Gastrocnemius medialis (tissue), 4 donors: ENCODE data around the gene CENPP. TPM values are rescaled to one million over a fixed set of nuclear protein-coding genes. Genes with fewer than 3 reads are reported as not detected.
A peak's percentile ranks its signal among the peaks of the same experiment; 100 is the strongest.
"Not testable (repeated sequence)": the region's sequence is repeated elsewhere in the genome, so short reads cannot be mapped to it uniquely, and the experiment has no call there.

ENCODE experiments used
- ATAC-seq, 2 donors: fragments of 150-250 bp; one replicate each; pipeline ENCODE4 v1.9.1; 2016
- DNase-seq, 2 donors: peaks; one replicate each; pipeline ENCODE4 v3.0.0-alpha.2; 2019
- H3K27ac ChIP-seq, 4 donors: fragments of 200-600 bp; sonication (generic); 1 replicate in 1 of 4; 2 replicates in 3 of 4; pipeline ENCODE4 v1.5.1; 2016 to 2018; ENCODE audit warnings: mild to moderate bottlenecking in 2 of 4, moderate library complexity in 1 of 4
- H3K27me3 ChIP-seq, 3 donors: fragments of 200-600 bp; sonication (generic) in 2 of 3; 1 replicate in 1 of 3; 2 replicates in 2 of 3; pipeline versions ENCODE4 v1.5.1 to v1.6.0; 2016 to 2019; ENCODE audit warnings: mild to moderate bottlenecking in 1 of 3, moderate library complexity in 1 of 3
- H3K36me3 ChIP-seq, 2 donors: fragments of 200-600 bp; sonication (generic) in 1 of 2; one replicate each; pipeline ENCODE4 v1.5.1; 2017 to 2018
- H3K4me1 ChIP-seq, 2 donors: fragments of 200-600 bp; sonication (generic) in 1 of 2; one replicate each; pipeline ENCODE4 v1.5.1; 2016 to 2017; ENCODE audit warnings: mild to moderate bottlenecking in 2 of 2
- H3K4me3 ChIP-seq, 4 donors: fragments of 200-600 bp; sonication (generic) in 3 of 4; 1 replicate in 1 of 4; 2 replicates in 3 of 4; pipeline ENCODE4 v1.5.1; 2016 to 2019; ENCODE audit warnings: mild to moderate bottlenecking in 2 of 4
- H3K9me3 ChIP-seq, 3 donors: fragments of 200-600 bp; sonication (generic) in 2 of 3; 1 replicate in 1 of 3; 2 replicates in 2 of 3; pipeline ENCODE4 v1.5.1; 2016 to 2019
- CTCF ChIP-seq, 5 experiments: fragments of 450-650 bp in 3 of 5; fragments of 200-600 bp in 2 of 5; sonication (generic) in 2 of 5; IDR thresholded peaks in 4 of 5; conservative IDR thresholded peaks in 1 of 5; 1 replicate in 4 of 5; 2 replicates in 1 of 5; pipeline ENCODE4 v1.5.1; 2016 to 2019; ENCODE audit warnings: antibody characterized with exemption in 5 of 5, mild to moderate bottlenecking in 3 of 5, moderate library complexity in 3 of 5
- POLR2A ChIP-seq, 2 donors: fragments of 450-650 bp; IDR thresholded peaks; one replicate each; pipeline ENCODE4 v1.6.1; 2017; ENCODE audit warnings: antibody characterized with exemption in 2 of 2, mild to moderate bottlenecking in 2 of 2, moderate library complexity in 2 of 2
- in situ Hi-C, 4 donors: fragments of 200-750 bp; cut with MboI; loops; one replicate each; pipeline versions ENCODE4 v1.15.0 to v1.8.0; 2017; ENCODE audit warnings: low sequenced_read_pairs in 4 of 4
- intact Hi-C: fragments of 100-400 bp; cut with DNase I; formaldehyde crosslinking; loops from one replicate; pipeline ENCODE4 v1.15.1; 2023; ENCODE audit warnings: low total_unique reads
- total RNA-seq, 4 donors: library from RNA; depleted of rRNA; stranded (reverse); fragments of >200 nt; gene quantifications; one replicate each; pipeline versions ENCODE4 v1.1.0 to v1.2.3, GENCODE V29; 2016

CENPP gene
- total RNA-seq, 4 donors from 2014 or later: 1.8 to 11.5 (median 8.7) TPM

- in situ Hi-C loops (no loop called here), intact Hi-C loops (no loop called here)
- Histone ChIP-seq H3K27ac (no peak overlapping the region), H3K27me3 (no peaks in the 10 kb centered on the region), H3K4me1 (peaks cover 6 to 8% of the 10 kb centered on the region in 2 donors), H3K9me3 (no peaks in the 10 kb centered on the region), H3K4me3 (no peak overlapping the region), H3K36me3 (no peaks in the 10 kb centered on the region)
- DNase-seq: no peak
- no peak for ATAC-seq
- TF ChIP-seq CTCF (IDR thresholded peaks at IDR 0.05 in 4 of 5, conservative IDR thresholded peaks at IDR 0.05 in 1 of 5): no peak
- no peak for TF ChIP-seq POLR2A (IDR thresholded peaks at IDR 0.05)
These were observed 239.2 kb downstream of the CENPP start for GRCh38 chr9:92564982-92565381.

- ATAC-seq, H3K27me3 ChIP-seq, H3K4me1 ChIP-seq, intact Hi-C loops, in situ Hi-C loops, H3K4me3 ChIP-seq, DNase-seq, H3K36me3 ChIP-seq, H3K9me3 ChIP-seq, H3K27ac ChIP-seq: not testable (repeated sequence)
These were observed 246.1 kb downstream of the CENPP start for GRCh38 chr9:92571871-92572270.

- ATAC-seq, H3K27ac ChIP-seq, H3K4me3 ChIP-seq, intact Hi-C loops, H3K4me1 ChIP-seq, H3K36me3 ChIP-seq, in situ Hi-C loops, DNase-seq, H3K9me3 ChIP-seq, H3K27me3 ChIP-seq: not testable (repeated sequence)
These were observed 247.9 kb downstream of the CENPP start for GRCh38 chr9:92573612-92574011.

GRCh38 chr9:92576175-92576574, 250.4 kb downstream of the CENPP start:
- in situ Hi-C loops: no loop called here
- TF ChIP-seq CTCF (IDR thresholded peaks at IDR 0.05 in 4 of 5, conservative IDR thresholded peaks at IDR 0.05 in 1 of 5) (no peak), POLR2A (IDR thresholded peaks at IDR 0.05) (no peak)
- intact Hi-C loops: no loop called here
- no peak for DNase-seq
- H3K4me1 ChIP-seq: no peaks in the 10 kb centered on the region
- no peaks in the 10 kb centered on the region for H3K9me3 ChIP-seq
- H3K36me3 ChIP-seq: no peaks in the 10 kb centered on the region
- no peak overlapping the region for H3K27ac ChIP-seq
- no peak overlapping the region for H3K4me3 ChIP-seq
- no peaks in the 10 kb centered on the region for H3K27me3 ChIP-seq
- no peak for ATAC-seq

- ATAC-seq: no peak
- TF ChIP-seq CTCF (IDR thresholded peaks at IDR 0.05 in 4 of 5, conservative IDR thresholded peaks at IDR 0.05 in 1 of 5) (no peak), POLR2A (IDR thresholded peaks at IDR 0.05) (no peak)
These were observed 264.2 kb downstream of the CENPP start for GRCh38 chr9:92589923-92590322.

GRCh38 chr9:92590377-92590776, 264.6 kb downstream of the CENPP start:
- peak in 1 of 2 donors; percentile 81 for ATAC-seq
- H3K27me3 ChIP-seq: no peaks in the 10 kb centered on the region
- peaks cover 4 to 20% of the 10 kb centered on the region in 2 donors for H3K4me1 ChIP-seq
- H3K4me3 ChIP-seq: no peak overlapping the region
- TF ChIP-seq CTCF (IDR thresholded peaks at IDR 0.05 in 4 of 5, conservative IDR thresholded peaks at IDR 0.05 in 1 of 5) (no peak), POLR2A (IDR thresholded peaks at IDR 0.05) (no peak)
- DNase-seq: peak; percentile 35 to 59
- no peaks in the 10 kb centered on the region for H3K36me3 ChIP-seq
- H3K9me3 ChIP-seq: no peaks in the 10 kb centered on the region
- intact Hi-C loops (no loop called here), in situ Hi-C loops (no loop called here)
- H3K27ac ChIP-seq: peak overlapping the region in 1 of 4 donors; percentile 26

More at GRCh38 chr9:92589923-92590322, 264.2 kb downstream of the CENPP start:
- intact Hi-C loops (no loop called here), in situ Hi-C loops (no loop called here)
- no peak for DNase-seq
- Histone ChIP-seq H3K4me3 (no peak overlapping the region), H3K4me1 (peaks cover 4 to 20% of the 10 kb centered on the region in 2 donors), H3K9me3 (no peaks in the 10 kb centered on the region), H3K27ac (peak overlapping the region in 1 of 4 donors; percentile 26), H3K27me3 (no peaks in the 10 kb centered on the region), H3K36me3 (no peaks in the 10 kb centered on the region)
